HG03175 (cell line): Measurements from ENCODE around the gene UNC5C.
"Not testable (repeated sequence)": the region's sequence is repeated elsewhere in the genome, so short reads cannot be mapped to it uniquely, and the experiment has no call there.

Experiments
- ATAC-seq: cut with Tn5 transposase; IDR thresholded peaks from one replicate; pipeline ENCODE4 v1.9.1; 2021; ENCODE audit warnings: mild to moderate bottlenecking, moderate library complexity; ENCODE audit not compliant: unreplicated experiment

The UNC5C gene

DNA sequence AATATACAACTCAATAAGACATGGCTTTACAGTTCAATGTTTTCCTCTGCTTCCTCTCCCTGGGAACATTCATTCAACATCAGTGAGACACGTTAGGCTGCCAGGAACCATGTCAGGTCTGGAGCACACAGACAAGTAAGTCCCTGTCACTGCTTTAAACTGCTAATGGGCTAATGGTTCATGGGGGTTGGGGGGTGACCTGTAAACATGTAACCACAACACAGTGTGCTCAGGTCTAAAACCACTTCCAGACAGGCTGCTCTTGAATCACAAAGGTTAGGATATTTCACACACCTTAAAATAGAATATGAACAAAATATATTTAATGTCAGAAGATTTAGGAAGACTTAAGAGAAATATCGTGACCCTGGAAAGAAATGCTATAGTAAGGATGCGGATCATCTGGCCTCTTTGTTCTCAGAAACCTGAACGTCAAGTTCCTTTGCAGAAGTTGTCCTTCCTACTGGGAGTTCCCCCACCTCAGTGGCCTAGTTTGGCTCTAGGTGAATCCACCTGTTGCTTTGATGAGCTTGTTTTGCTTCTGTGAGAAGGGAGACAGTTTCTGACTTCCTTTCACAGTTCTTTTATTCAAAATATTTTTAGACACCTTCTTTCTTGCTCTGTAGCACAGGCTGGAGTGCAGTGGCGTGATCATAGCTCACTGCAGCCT lies 359.9 kb downstream of the UNC5C start:
- no peak for ATAC-seq

DNA sequence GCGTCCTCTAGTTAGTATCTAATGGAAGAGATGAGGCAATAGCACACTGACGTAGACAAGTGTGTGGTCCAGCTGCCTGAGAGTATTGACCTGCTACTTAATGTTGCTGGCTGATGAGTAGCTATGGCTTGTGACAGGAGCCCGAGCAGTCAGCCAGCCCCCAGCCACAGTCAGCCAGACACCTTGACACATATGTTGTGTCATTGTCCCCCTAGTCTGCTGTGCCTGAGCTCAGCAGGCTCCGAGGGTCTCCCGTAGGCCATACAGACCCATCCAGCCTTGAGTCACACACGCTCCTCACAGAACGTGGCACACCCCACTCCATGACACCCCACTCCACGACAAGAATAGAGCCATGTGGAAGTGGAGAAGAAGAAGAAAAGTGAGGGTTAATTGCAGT lies 362.1 kb downstream of the UNC5C start:
- no peak for ATAC-seq

DNA sequence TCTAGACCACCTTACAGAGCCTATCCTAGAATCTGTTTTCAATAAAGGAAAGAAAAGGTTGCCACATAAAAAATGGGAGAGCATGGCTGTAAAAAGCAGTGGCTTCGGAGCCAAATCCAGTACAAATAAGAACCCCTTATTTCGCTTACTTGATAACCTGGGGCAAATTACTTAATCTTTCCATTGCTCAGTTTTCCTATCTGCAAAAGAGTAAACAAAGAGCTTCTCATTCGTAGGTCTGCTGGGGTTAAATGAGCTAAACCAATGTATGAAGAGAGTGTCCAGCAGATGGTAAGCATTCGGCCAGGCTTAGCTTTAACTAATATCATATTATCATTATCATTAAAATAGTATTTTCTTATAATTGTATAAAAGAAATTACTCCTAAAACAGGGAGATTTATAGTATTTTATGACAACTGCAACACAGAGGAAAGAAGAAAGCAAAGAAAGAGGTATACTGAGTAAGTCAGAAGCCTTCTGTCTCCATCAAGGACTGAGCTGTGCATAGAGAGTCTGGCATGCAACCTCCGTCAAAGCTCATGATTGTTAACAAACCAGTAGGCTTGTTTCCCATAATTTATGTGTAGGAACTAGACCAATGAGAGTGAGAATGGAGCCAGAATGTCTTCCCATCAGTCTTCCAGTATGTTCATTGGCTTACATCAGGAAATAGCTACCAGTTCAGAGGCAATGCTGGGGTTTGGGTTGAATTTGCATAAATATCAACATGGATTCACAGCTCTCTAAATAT lies 364.9 kb downstream of the UNC5C start:
- no peak for ATAC-seq

DNA sequence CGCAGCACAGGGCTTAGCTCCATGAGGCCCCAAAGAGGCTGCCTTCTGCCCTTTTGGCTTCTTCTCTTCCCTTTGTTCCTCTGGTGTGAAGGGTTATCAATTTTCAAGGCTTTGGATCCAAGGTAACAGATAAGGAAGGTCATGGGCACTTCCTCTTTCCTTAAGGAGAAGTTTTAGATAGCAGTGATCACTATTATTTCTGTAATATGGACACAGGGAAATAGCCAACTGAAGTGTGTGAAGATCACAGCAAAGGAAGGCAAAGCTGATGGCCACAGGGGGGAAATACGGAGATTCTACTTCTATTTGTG lies 366.8 kb downstream of the UNC5C start:
- no peak for ATAC-seq

DNA sequence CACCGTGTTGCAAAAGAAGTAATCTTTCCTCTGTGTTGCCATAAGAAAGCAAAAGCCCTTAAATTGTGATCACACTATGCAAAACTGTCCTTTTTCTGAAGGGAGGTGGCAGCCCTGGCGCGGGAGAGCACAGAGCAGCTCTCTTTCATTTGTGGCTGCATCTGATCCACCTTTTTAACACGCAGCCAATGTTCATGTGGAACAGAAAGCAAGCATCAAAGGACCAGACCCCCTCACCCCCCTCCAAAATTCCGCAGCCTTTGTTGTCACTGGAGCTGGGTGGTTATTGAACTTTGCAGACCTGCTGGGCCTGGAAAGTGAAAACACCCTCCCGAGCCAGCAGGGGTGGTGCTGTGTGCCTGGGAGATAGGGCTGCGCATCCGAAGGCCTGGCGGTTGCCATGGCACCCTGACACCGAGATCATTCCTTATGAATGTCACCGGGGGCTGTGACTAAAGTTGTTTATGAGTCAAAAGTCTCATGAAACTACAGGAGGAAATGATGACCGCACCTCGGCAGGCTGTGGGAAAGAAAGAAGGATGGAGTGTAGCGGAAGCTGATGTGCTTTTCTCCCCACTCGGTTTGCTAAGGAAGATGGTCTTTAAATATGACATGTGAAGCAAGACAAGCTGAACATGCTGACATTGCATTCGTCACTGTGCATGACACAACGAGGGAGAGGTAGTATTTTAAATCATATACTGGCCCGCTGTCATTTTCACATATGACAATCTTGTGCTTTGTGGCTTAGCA lies 367.4 kb downstream of the UNC5C start:
- ATAC-seq = no peak

DNA sequence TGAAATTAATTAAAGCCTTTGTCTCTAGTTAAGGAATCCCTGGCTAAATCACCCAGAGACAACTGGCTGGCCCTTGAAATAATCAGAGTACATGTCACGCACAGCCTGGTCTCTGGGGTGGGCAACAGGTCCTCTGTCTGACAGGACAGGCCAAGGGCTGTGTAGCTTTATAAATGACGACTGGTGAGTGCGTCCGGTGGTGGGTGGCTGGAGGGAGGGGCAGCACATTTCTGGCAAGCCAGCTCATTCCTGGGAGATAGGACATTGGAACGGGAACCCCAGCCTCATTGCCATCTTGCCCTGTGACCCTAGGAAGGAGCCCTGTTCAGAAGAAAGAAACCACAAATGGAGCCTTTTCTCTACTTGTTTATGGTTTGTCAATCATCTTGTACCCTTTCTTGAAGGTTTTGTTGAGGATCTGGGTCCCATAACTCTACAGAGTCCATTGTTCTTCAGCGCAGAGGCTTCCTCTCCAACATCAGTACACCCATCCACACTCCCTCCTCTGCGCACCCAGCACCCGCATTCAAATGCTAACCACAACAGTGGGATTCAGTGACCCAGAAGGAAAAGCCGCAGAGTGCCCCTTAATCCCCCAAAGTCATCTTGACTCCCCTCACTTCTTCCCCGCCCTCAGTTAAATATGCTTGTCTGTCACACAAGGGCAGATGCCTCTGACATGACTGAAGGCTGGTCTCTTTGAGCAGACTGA lies 368.1 kb downstream of the UNC5C start:
- no peak for ATAC-seq

DNA sequence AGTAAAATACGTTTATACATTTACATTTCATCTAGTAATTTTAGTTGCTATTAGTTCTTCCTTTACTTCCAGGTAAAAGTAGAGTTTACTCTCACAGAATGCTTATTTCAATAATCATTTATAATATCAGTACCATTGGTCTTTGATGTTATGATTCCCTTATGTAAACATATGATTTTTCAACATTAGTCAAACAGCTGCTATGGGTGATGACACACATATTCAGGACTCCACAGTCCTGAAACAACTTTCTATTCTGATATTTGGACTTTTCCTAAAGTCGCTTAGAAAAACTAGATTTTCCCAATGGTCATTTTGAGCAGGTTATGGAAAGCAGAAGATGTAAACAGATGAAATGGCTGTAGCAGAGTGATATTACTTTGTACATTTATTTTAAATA lies 369.8 kb downstream of the UNC5C start:
- ATAC-seq = no peak

DNA sequence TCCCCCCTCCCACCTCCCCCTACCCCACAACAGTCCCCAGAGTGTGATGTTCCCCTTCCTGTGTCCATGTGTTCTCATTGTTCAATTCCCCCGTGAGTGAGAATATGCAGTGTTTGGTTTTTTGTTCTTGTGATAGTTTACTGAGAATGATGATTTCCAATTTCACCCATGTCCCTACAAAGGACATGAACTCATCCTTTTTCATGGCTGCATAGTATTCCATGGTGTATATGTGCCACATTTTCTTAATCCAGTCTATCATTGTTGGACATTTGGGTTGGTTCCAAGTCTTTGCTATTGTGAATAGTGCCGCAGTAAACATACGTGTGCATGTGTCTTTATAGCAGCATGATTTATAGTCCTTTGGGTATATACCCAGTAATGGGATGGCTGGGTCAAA lies 377.4 kb downstream of the UNC5C start:
- not testable (repeated sequence) for ATAC-seq

DNA sequence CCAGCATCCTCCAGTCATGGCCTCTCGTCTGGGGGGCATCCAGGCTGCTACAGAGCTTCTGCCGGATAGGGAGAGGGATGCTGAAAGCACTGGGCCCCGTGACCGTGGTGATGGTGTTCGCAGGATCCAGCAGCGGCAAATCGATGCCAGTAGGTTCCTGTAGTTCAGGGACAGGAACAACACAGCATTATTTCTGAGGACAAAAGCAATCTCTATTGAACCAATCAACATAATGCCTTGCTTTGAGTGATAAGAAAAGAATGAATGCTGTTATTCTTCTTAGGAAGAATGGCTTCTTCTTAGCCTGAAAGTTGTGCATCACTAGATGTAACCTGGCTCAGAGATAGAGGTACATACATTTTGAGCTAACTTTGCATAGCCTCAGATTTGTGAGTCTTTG lies 378.6 kb downstream of the UNC5C start:
- no peak for ATAC-seq

DNA sequence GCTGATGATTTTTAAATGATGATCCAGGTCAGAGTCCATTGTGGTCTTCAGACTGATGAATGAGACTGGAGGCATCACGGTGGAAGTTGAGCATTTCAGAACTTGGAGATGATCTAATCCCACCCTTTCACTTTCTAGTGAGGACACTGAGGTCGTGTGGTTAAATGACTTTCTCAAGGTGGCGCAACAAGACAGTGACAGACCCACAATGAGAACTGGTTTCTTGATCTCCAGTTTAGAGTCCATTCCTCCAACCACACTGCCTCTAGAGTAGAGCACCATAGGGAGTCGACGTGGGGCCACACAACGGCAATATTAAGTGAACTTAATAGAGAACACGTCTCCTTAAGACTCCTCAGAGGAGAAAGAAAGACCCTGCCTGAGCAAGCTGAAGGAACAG lies 381.0 kb downstream of the UNC5C start:
- ATAC-seq = no peak

DNA sequence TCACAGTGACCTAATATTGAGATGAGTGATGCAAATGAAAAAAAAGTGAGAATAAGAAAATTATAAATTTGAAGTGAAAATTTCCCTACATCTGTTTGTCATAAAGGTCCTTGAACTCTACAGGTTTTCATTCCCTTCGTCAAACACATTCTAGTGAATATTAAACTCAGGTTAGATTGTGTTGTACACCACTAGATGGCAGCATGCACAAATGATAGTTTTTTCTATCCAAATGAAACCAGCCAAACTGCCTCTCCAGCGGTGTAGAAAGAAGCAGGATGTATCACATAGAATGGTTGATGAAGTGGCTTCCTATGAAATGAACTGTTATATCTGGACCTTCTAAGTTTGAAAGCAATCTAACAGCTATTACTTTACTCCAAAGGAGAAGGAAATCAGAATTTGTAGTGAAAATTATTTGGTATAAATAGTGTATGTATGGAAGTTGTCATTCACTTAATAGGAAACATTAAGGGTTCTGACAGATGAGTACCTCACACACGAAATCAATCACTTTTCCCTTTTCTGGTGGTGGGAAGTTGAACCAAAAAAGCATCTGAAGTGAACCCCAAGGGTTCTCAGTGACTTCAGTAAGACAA lies 382.7 kb downstream of the UNC5C start:
- peak; percentile 82 for ATAC-seq

DNA sequence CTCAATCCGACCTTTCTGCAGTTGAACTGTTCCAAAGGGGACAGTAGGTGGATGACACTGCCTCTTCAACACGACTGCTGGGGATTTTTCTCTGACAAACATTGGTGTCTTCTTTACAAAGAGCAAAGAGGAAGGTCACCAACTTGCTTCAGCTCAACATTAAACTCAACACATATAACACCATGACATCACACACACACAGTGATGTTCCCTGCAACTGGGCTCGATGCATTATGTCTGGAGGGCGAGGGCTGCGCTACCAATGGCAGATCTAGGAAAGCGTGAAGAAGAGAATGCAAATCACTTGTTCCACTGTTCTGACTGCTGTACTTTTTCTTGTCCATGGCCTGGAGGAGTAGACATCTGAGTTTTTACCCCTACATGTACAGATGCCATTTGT lies 385.9 kb downstream of the UNC5C start:
- ATAC-seq = no peak

DNA sequence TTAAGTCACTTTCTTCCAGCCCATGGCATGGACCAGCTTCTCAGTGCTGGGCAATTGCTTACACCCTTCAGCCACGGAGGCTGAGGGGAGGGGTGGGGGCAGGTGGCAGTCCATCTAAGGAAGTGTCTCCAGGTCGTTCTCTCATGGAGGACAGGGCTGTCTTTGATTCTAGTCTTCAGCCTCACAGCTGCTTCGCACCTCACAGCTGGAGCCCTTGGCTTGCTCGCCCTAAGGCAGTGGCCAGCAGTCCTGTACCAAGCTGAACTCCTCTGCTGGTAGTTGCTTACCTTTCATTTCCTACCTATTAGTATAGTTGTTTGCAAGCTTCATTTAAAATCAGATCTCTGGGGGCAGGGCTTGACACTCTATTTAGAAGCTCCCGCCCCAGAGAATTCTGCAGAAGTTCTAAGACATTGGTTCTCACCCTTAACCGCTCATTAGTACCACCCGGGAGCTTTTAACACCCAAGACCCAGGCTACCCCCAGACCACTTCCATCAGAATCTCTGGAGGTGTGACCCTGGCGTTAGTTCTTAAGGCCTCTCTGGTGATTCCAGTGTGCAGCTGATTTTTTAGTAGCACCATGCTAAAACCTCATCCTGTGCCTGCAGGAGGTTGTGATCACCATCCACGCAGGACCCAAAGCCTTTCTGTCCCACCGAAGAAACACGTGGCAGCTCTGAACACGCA lies 386.8 kb downstream of the UNC5C start:
- no peak for ATAC-seq

DNA sequence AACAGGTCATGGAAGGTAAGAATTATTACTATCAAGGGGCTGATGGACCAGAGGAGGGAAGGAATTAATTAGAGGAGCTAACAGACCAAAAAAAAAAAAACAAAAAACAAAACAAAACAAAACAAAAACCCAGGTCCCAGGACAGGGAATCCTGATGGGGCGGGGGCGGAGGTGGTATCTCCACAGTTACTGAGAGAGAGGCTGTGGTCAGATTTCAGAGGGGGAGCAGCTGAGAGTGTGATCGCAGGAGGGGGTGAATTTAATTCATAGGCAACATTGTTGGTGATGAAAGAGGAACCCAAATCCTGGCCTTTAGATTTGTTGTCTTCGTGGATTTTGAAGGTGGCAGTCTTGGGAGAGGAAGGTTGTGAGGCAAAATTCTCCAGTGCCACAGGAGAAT lies 389.4 kb downstream of the UNC5C start:
- ATAC-seq = no peak

DNA sequence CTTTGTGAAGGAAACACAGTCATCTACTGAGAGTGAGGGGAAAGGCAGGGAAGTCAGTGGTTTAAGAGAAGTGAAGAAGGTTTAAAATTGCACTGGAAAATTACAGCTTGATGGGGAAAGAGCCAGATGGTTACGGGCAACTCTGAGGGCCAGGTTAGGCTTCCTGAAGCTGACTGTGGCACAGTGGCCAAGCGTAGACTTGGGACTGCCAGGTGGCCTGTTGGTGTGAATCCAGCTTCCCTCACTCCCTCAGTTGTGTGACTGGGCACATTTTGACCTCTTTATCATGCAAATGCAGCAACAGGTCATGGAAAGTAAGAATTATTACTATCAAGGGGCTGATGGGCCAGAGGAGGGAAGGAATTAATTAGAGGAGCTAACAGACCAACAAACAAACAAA lies 390.1 kb downstream of the UNC5C start:
- ATAC-seq = no peak

DNA sequence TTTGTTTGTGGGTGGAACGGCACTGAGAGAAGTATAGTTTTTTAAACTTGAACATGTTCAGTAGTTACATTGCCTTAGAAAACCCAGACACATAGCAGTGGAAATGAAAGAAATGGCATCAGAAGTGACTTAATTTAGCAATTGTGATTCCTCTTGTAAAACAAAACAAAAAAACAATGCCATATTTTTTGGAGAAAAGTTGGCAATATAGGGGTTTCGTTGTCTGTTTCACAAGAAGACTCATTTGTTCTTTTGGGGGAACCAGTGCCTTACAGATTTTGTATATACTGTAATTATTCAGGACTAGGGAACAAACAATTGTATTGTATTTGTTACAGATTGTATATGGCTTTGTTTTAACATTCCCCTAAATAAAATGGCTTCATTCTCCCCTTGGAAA lies 390.7 kb downstream of the UNC5C start:
- no peak for ATAC-seq

DNA sequence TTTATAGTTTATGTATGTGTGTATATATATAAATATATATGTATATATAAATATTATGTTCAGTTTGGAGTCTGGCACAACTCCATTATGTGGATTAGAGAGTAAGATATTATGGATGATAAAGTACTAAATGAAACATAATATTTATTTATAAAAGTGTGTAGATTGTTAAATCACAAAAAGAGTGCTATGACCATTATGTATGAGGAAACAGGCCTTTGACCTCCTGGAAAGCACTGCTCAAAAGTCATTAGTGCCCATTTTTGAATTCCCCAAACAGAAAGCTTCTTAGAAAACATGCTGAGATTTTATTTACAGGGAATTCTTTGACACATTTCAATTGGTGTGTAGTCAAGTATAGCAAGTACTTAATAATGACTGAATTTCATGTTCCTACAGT lies 391.2 kb downstream of the UNC5C start:
- no peak for ATAC-seq

DNA sequence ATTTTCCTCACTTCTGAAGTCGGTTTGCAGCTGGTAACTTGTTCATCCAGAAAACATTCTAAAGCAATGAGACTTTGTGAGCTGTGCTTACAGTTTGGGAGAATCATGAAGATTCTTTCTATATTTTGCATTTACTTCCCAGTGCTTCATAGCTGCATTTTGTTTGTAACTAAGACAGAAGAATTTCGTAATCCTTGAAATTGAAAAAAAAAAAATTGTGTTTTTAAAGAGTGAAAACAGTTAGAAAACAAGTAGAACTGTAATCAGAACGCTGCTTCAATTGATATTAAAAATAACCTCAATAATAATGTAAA lies 392.4 kb downstream of the UNC5C start:
- no peak for ATAC-seq

DNA sequence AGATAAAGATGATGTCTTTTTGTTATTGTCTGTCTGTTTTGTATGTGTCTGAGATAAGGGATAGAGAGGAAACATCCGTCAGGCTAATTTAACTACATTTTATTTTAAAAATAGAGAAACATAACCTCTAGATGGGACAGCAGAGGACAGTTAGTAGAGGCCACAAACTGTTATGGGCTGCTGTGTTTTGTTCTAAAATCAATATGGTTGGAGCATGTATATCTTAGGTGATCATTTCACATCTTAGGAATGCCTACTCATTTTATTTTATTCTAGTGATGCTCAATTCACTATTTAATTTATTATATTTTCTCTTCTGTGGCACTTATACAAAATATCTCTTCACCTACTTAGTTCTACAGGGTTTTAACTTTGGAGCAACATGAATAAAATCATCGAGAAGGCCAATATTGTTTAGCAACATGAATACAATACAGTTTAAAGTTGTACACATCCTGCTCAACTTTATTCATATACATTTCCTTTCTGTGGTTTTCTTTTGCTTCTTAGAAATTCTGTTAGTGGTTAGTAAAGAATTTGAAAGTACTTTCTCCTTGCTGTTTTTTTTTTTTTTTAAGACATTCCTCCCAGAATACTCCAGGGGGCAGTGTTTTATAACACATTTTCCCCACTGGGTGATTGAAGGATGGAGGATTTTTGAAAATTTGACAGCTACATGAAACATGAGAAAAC lies 392.9 kb downstream of the UNC5C start:
- ATAC-seq = peak; percentile 72

DNA sequence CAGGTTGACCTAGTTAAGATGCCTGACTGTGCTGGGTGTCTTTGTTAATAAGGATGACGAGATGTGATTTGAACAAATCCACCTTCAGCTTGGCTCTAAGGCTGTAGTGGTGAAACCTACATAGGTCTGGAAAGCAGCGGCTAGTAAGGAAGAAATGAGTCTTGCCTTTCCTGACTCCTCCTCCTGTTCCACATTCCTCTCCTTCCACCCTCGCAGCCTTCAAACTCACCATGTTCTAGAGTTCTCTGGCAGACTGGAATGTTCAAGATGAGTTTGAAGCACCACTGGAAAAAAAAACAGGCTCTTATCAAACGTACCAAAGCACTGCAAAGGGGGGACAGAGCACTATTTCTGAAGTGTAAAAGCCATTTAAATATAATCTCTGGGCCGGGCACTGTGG lies 395.6 kb downstream of the UNC5C start:
- no peak for ATAC-seq
